K562 (cell line): ENCODE data around the gene TBL1XR1. TPM values are rescaled to one million over a fixed set of nuclear protein-coding genes. Genes with fewer than 3 reads are reported as not detected.

ENCODE experiments used
- ATAC-seq: fragments of 200-7000 bp; cut with Tn5 transposase; 3 replicates; pipeline ENCODE4 v1.9.1; 2020; ENCODE audit warnings: moderate library complexity
- BruUV-seq: library from RNA; stranded (reverse); fragments of 400-500 nt; replicated peaks from 2 replicates; lab custom pipeline; 2021; lab: Mats Ljungman, UMichigan
- CTCF ChIA-PET: fragments of 300-600 bp; formaldehyde crosslinking; extraction: SDS; loops from one replicate; lab custom pipeline; 2021; ENCODE audit warnings: low intra/inter-chr PET ratio; lab: Yijun Ruan, JAX
- POLR2A ChIA-PET: fragments of 300-600, 350-650 bp; sonication (Branson Sonifier 250); formaldehyde crosslinking; extraction: SDS; loops from one replicate; lab custom pipeline; 2021; ENCODE audit warnings: antibody characterized with exemption, inconsistent platforms; lab: Yijun Ruan, JAX
- DNase-seq, 4 experiments: peaks; one replicate each; pipeline versions ENCODE4 v3.0.0 to v3.0.0-alpha.2; 2011 to 2018; ENCODE audit warnings: low spot score in 3 of 4, mixed read lengths in 3 of 4; ENCODE audit errors: extremely low read depth in 1 of 4
- FAIRE-seq: peaks from 2 replicates; lab custom pipeline; 2011; peaks lifted over from hg19 to GRCh38; lab: Jason Lieb, UNC
- H2AFZ ChIP-seq: 2 replicates; pipeline ENCODE4 v1.6.0; 2011; ENCODE audit warnings: low read depth, low read length, control low read depth, inconsistent platforms
- H3K27ac ChIP-seq: fragments of 200-600 bp; 3 replicates; pipeline ENCODE4 v1.8.0; 2011; ENCODE audit warnings: low read depth, mild to moderate bottlenecking, control low read depth, inconsistent platforms, low read length, moderate library complexity, mixed read lengths; ENCODE audit errors: extremely low read depth
- H3K27me3 ChIP-seq, 2 experiments: fragments of 300-600 bp in 1 of 2; 2 replicates in 1 of 2; 3 replicates in 1 of 2; pipeline versions ENCODE4 v1.6.0 to v1.8.0; 2011; ENCODE audit warnings: inconsistent platforms in 2 of 2, low read length in 2 of 2, mild to moderate bottlenecking in 1 of 2, mixed read lengths in 1 of 2, moderate library complexity in 1 of 2; ENCODE audit not compliant: control insufficient read depth in 2 of 2, insufficient read depth in 2 of 2
- H3K36me3 ChIP-seq: fragments of 300-600 bp; 3 replicates; pipeline ENCODE4 v1.8.0; 2011; ENCODE audit warnings: mild to moderate bottlenecking, low read length, inconsistent platforms; ENCODE audit not compliant: control insufficient read depth, insufficient read depth
- H3K4me1 ChIP-seq, 2 experiments: fragments of 200-600 bp in 1 of 2; replicated peaks in 1 of 2; 2 replicates in 1 of 2; 3 replicates in 1 of 2; pipeline versions ENCODE4 v1.5.1 to v1.8.0; 2011; ENCODE audit warnings: inconsistent platforms in 2 of 2, low read length in 2 of 2, mild to moderate bottlenecking in 1 of 2, mixed read lengths in 1 of 2, moderate library complexity in 1 of 2; ENCODE audit not compliant: control insufficient read depth in 2 of 2, insufficient read depth in 2 of 2
- H3K4me2 ChIP-seq: 2 replicates; pipeline ENCODE4 v1.6.1; 2011; ENCODE audit warnings: low read length, control low read depth, inconsistent platforms, mixed read lengths; ENCODE audit not compliant: insufficient read depth
- H3K4me3 ChIP-seq: fragments of 200-600 bp; sonication (generic), shearing (Covaris generic); 2 replicates; pipeline ENCODE4 v1.5.1; 2016; ENCODE audit warnings: control low read depth, inconsistent platforms
- H3K79me2 ChIP-seq: fragments of 200-600 bp; 3 replicates; pipeline ENCODE4 v1.8.0; 2011; ENCODE audit warnings: low read length, inconsistent platforms; ENCODE audit not compliant: control insufficient read depth, insufficient read depth
- H3K9ac ChIP-seq, 2 experiments: 2 replicates each; pipeline versions ENCODE4 v1.6.0 to v1.6.1; 2011; ENCODE audit warnings: low read depth in 2 of 2, low read length in 2 of 2, control low read depth in 1 of 2, inconsistent platforms in 1 of 2, mild to moderate bottlenecking in 1 of 2, mixed read lengths in 1 of 2; ENCODE audit not compliant: insufficient read depth in 1 of 2
- H3K9me1 ChIP-seq: one replicate; pipeline ENCODE4 v1.6.0; 2011; ENCODE audit warnings: inconsistent platforms, mild to moderate bottlenecking, low read length, moderate library complexity; ENCODE audit not compliant: control insufficient read depth, insufficient read depth
- H3K9me3 ChIP-seq: replicated peaks from 2 replicates; pipeline ENCODE4 v1.5.1; 2011; ENCODE audit warnings: low read depth, low read length, inconsistent platforms; ENCODE audit not compliant: control insufficient read depth, insufficient read depth
- H4K20me1 ChIP-seq: replicated peaks from 2 replicates; pipeline ENCODE4 v1.6.1; 2011; ENCODE audit warnings: low read length, inconsistent platforms, mixed read lengths; ENCODE audit not compliant: control insufficient read depth, insufficient read depth
- CHD2 ChIP-seq: IDR thresholded peaks from 2 replicates; pipeline ENCODE4 v1.6.1; 2011; ENCODE audit warnings: low read depth, low read length
- CREB3L1 ChIP-seq: fragments of 450-650 bp; IDR thresholded peaks from 2 replicates; pipeline ENCODE4 v1.6.1; 2014; ENCODE audit warnings: low read depth, mild to moderate bottlenecking, moderate library complexity, borderline replicate concordance
- HES1 ChIP-seq: fragments of 450-650 bp; IDR thresholded peaks from 2 replicates; pipeline ENCODE4 v1.6.1; 2016; ENCODE audit warnings: low read depth, mild to moderate bottlenecking, moderate library complexity
- KDM5B ChIP-seq: fragments of 200-600 bp; sonication (generic); IDR thresholded peaks from 2 replicates; pipeline ENCODE4 v1.6.1; 2012; ENCODE audit warnings: low read depth, mild to moderate bottlenecking, moderate library complexity, low read length, control low read depth, inconsistent platforms; ENCODE audit not compliant: insufficient replicate concordance
- NCOA1 ChIP-seq: fragments of 450-650 bp; IDR thresholded peaks from 2 replicates; pipeline ENCODE4 v1.6.1; 2016; ENCODE audit warnings: low read depth
- PHF21A ChIP-seq: fragments of 450-650 bp; IDR thresholded peaks from 2 replicates; pipeline ENCODE4 v1.6.1; 2017; ENCODE audit warnings: low read depth, borderline replicate concordance
- PRDM10 ChIP-seq: fragments of 450-650 bp; IDR thresholded peaks from 2 replicates; pipeline ENCODE4 v1.6.1; 2018; ENCODE audit not compliant: partially characterized antibody
- RNF2 ChIP-seq: sonication (generic); IDR thresholded peaks from 2 replicates; pipeline ENCODE4 v1.6.1; 2016
- SP2 ChIP-seq: IDR thresholded peaks from 2 replicates; pipeline ENCODE4 v1.6.1; 2011; ENCODE audit warnings: mild to moderate bottlenecking, low read depth, low read length, moderate library complexity; ENCODE audit not compliant: poor library complexity, severe bottlenecking; ENCODE audit errors: extremely low read depth
- TBL1XR1 ChIP-seq, 2 experiments: IDR thresholded peaks; 2 replicates each; pipeline ENCODE4 v1.6.1; 2012; ENCODE audit warnings: improper control_type of control experiment in 2 of 2, low read length in 2 of 2, mild to moderate bottlenecking in 1 of 2
- WGBS: fragments of 100-300 bp; shearing (Covaris generic); methylation state at CpG from one replicate; pipeline ENCODE4 v1.1.6; 2016; ENCODE audit warnings: low coverage, mixed read lengths; ENCODE audit not compliant: insufficient coverage; ENCODE audit errors: missing lambda C conversion rate; 5-methylcytosine and 5-hydroxymethylcytosine counted together
- in situ Hi-C: fragments of 300-500 bp; cut with MboI; formaldehyde crosslinking; loops from 4 replicates; pipeline ENCODE4 v1.15.0; 2018; ENCODE audit warnings: inconsistent platforms, mixed read lengths
- intact Hi-C: fragments of 100-400 bp; cut with micrococcal nuclease; formaldehyde crosslinking; loops from 2 replicates; pipeline ENCODE4 v1.14.2; 2022
- polyA plus RNA-seq, 8 experiments: library from polyadenylated mRNA; depleted of rRNA in 4 of 8; stranded (reverse) in 5 of 8; unstranded in 3 of 8; fragments of >200 nt; fragmentation: Nextera tagmentation in 2 of 8; fragmentation: Illumina TruSeq in 1 of 8; extraction: Ambion mirVana in 2 of 8; extraction: Trizol in 1 of 8; gene quantifications; 2 replicates each; pipeline versions ENCODE4 v1.2.1 to v1.2.3, GENCODE V29; 2011 to 2014; ENCODE audit warnings: inconsistent platforms in 1 of 8, missing spikeins in 1 of 8
- total RNA-seq, 7 experiments: library from RNA; depleted of rRNA in 6 of 7; stranded (reverse); fragments of >200 nt in 6 of 7; fragmentation: Illumina TruSeq in 2 of 7; extraction: Trizol in 2 of 7; gene quantifications; 2 replicates each; pipeline versions ENCODE4 v1.2.1 to v1.2.3, GENCODE V29; 2011 to 2021; ENCODE audit warnings: low replicate concordance in 1 of 7
- TF ChIP-seq, protein P1 (sequence below): sonication (generic); formaldehyde crosslinking; IDR thresholded peaks from 2 replicates; pipeline ENCODE4 v1.9.0; 2022; ENCODE audit warnings: mild to moderate bottlenecking, missing genetic modification reagents
- TF ChIP-seq, protein P2 (sequence below): fragments of 450-650 bp; IDR thresholded peaks from one replicate; pipeline ENCODE4 v1.6.1; 2018; ENCODE audit warnings: mild to moderate bottlenecking, moderate library complexity; ENCODE audit not compliant: partially characterized antibody

TBL1XR1 gene
- total and polyA plus RNA-seq, 9 of the 15 experiments (the other 6 are each of a cell fraction or from before 2014, with no cell fraction given) = 19.6 to 171 (median 83.3) TPM

DNA sequence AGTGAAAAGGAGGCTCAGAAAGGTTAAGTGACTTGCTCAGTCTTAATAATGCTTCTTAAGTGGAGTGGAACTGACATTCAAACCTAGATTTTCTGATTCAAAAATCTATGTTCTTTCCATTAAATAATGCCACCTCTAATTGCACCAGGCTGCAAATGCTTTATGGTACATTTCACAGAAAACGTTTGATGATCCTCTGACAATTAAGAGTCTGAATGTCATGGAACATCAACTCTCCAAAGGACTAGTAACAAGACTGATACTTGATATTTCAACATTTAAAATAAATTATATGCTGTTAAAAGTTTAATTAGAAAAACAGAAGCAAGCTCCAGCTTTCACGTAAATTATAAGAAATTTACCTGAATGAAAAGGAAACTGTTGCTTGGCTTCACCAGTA, 151.5 kb downstream of the TBL1XR1 start:
- Histone ChIP-seq H3K79me2 (0 out of 3 replicates have a peak, but pooled peaks cover 5% of the 10 kb centered on the region), H3K9me1 (no peaks in the 10 kb centered on the region), H3K4me2 (no peak overlapping the region), H3K4me3 (no peak overlapping the region), H3K9ac (no peak overlapping the region), H3K9me3 (no peaks in the 10 kb centered on the region), H3K36me3 (peaks cover 87% of the 10 kb centered on the region), H3K27ac (no peak overlapping the region), H4K20me1 (no peaks in the 10 kb centered on the region), H2AFZ (no peak overlapping the region), H3K27me3 (no peaks in the 10 kb centered on the region), H3K4me1 (no peaks in the 10 kb centered on the region; a peak in 1 of 5 replicates)
- POLR2A ChIA-PET = interaction anchor here (1.5 kb wide), 1 partner anchor 11 kb away, joined by 5 read pairs; no protein-coding TSS in a partner anchor
- no peak for DNase-seq
- no peak for FAIRE-seq
- in situ Hi-C loops = no loop called here
- no TSS peak for BruUV-seq
- CTCF ChIA-PET = no interaction called here
- ATAC-seq = no peak
- intact Hi-C loops = no loop called here
- 76% methylated on average over 2 of the region's 2 CpGs for WGBS
- TF ChIP-seq, protein P1, sequence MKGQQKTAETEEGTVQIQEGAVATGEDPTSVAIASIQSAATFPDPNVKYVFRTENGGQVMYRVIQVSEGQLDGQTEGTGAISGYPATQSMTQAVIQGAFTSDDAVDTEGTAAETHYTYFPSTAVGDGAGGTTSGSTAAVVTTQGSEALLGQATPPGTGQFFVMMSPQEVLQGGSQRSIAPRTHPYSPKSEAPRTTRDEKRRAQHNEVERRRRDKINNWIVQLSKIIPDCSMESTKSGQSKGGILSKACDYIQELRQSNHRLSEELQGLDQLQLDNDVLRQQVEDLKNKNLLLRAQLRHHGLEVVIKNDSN (CRISPR knock-in tag) = no peak
- TF ChIP-seq CHD2 (no peak), KDM5B (no peak), RNF2 (no peak), SP2 (no peak), PRDM10 (no peak), HES1 (no peak), PHF21A (no peak), NCOA1 (no peak), CREB3L1 (no peak), TBL1XR1 (IDR thresholded peaks at IDR 0.05; ENCODE audit: low read length in 2 of 2) (no peak)
- TF ChIP-seq, protein P2, sequence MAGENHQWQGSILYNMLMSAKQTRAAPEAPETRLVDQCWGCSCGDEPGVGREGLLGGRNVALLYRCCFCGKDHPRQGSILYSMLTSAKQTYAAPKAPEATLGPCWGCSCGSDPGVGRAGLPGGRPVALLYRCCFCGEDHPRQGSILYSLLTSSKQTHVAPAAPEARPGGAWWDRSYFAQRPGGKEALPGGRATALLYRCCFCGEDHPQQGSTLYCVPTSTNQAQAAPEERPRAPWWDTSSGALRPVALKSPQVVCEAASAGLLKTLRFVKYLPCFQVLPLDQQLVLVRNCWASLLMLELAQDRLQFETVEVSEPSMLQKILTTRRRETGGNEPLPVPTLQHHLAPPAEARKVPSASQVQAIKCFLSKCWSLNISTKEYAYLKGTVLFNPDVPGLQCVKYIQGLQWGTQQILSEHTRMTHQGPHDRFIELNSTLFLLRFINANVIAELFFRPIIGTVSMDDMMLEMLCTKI = no peak
